Measurements from ENCODE around the gene PTPRG.

The PTPRG gene

GRCh38 chr3:61657689-61658088 is 96.3 kb downstream of the PTPRG start:
- Histone ChIP-seq H3K36me3 (ENCODE audit: control insufficient read depth, insufficient read depth, low read length) (no peaks in the 10 kb centered on the region), H3K4me3 (replicated peaks; ENCODE audit: low read depth, low read length) (no peak overlapping the region), H3K27me3 (replicated peaks; ENCODE audit: control insufficient read depth, insufficient read depth, low read length) (no peaks in the 10 kb centered on the region)
- no peak for DNase-seq (ENCODE audit: extremely low read depth, insufficient read length)
- no peak for TF ChIP-seq CTCF (IDR thresholded peaks at IDR 0.05; ENCODE audit: insufficient read depth, low read length, poor library complexity, severe bottlenecking)

GRCh38 chr3:61662861-61663260 is 101.5 kb downstream of the PTPRG start:
- Histone ChIP-seq H3K4me3 (replicated peaks; ENCODE audit: low read depth, low read length) (no peak overlapping the region), H3K27me3 (replicated peaks; ENCODE audit: control insufficient read depth, insufficient read depth, low read length) (no peaks in the 10 kb centered on the region; the same call in 1 of the 2 replicates), H3K36me3 (ENCODE audit: control insufficient read depth, insufficient read depth, low read length) (no peaks in the 10 kb centered on the region)
- no peak for DNase-seq (ENCODE audit: extremely low read depth, insufficient read length)
- TF ChIP-seq CTCF (IDR thresholded peaks at IDR 0.05; ENCODE audit: insufficient read depth, low read length, poor library complexity, severe bottlenecking): no peak

GRCh38 chr3:61663356-61664104 is 102.2 kb downstream of the PTPRG start:
- no peaks in the 10 kb centered on the region; the same call in 1 of the 2 replicates for H3K27me3 ChIP-seq (replicated peaks; ENCODE audit: control insufficient read depth, insufficient read depth, low read length)
- H3K36me3 ChIP-seq (ENCODE audit: control insufficient read depth, insufficient read depth, low read length): no peaks in the 10 kb centered on the region
- H3K4me3 ChIP-seq (replicated peaks; ENCODE audit: low read depth, low read length): no peak overlapping the region
- DNase-seq (ENCODE audit: extremely low read depth, insufficient read length): no peak
- no peak for TF ChIP-seq CTCF (IDR thresholded peaks at IDR 0.05; ENCODE audit: insufficient read depth, low read length, poor library complexity, severe bottlenecking)

- no peak for TF ChIP-seq CTCF (IDR thresholded peaks at IDR 0.05; ENCODE audit: insufficient read depth, low read length, poor library complexity, severe bottlenecking)
- no peak for DNase-seq (ENCODE audit: extremely low read depth, insufficient read length)
- Histone ChIP-seq H3K4me3 (replicated peaks; ENCODE audit: low read depth, low read length) (no peak overlapping the region), H3K27me3 (replicated peaks; ENCODE audit: control insufficient read depth, insufficient read depth, low read length) (no peaks in the 10 kb centered on the region; the same call in 1 of the 2 replicates), H3K36me3 (ENCODE audit: control insufficient read depth, insufficient read depth, low read length) (no peaks in the 10 kb centered on the region)
Observed at GRCh38 chr3:61664105-61664482, 102.7 kb downstream of the PTPRG start.

- no peak for TF ChIP-seq CTCF (IDR thresholded peaks at IDR 0.05; ENCODE audit: insufficient read depth, low read length, poor library complexity, severe bottlenecking)
- DNase-seq (ENCODE audit: extremely low read depth, insufficient read length): no peak
- Histone ChIP-seq H3K4me3 (replicated peaks; ENCODE audit: low read depth, low read length) (no peak overlapping the region), H3K27me3 (replicated peaks; ENCODE audit: control insufficient read depth, insufficient read depth, low read length) (no peaks in the 10 kb centered on the region; the same call in 1 of the 2 replicates), H3K36me3 (ENCODE audit: control insufficient read depth, insufficient read depth, low read length) (no peaks in the 10 kb centered on the region)
Observed at GRCh38 chr3:61665121-61665520, 103.8 kb downstream of the PTPRG start.
